Measurements from ENCODE around the gene SLC25A19. TPM values are rescaled to one million over a fixed set of nuclear protein-coding genes. Genes with fewer than 3 reads are reported as not detected.
A peak's percentile ranks its signal among the peaks of the same experiment; 100 is the strongest.
"Not testable (repeated sequence)": the region's sequence is repeated elsewhere in the genome, so short reads cannot be mapped to it uniquely, and the experiment has no call there.

SLC25A19 gene
- total RNA-seq, 2 donors from 2014 or later, result 13.7 to 15.1 TPM

DNA sequence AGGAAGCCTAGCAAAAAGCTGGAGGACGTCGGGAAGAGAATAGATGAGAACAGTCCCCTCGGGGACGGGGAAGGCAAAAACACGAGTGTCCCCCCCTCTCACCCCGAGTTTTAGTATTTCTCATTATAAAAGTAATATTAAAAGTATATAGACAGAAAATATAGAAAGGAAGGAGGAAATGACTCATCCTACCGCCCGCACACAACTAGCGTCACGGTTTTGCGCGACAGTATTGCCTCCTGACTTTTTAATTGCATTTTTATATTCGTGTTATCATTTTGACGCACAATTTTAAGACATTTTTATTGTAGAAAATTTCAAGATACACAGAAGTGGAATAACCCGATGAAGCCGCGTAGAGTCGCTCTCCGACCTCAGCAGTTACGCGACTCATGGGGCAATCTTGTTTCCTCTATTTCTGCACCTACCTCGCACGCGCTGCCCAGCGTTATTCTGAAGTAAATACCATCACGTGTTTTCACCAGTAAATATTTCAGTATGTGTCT lies 652 bp upstream of the SLC25A19 start:
- DNase-seq (peak; percentile 23 to 57 (median 28)), ATAC-seq (peak; percentile 36)
- Mint-ChIP-seq H3K36me3 (ENCODE audit: low read depth) (peaks cover 2% of the 10 kb centered on the region), H3K4me1 (peaks cover 12% of the 10 kb centered on the region), H3K27ac (peak overlapping the region; percentile 99), H3K27me3 (no peaks in the 10 kb centered on the region), H3K4me3 (peak overlapping the region; percentile 99)
- H3K9me3 ChIP-seq (ENCODE audit: control insufficient read depth, low read length, poor library complexity, severe bottlenecking), result no peaks in the 10 kb centered on the region

DNA sequence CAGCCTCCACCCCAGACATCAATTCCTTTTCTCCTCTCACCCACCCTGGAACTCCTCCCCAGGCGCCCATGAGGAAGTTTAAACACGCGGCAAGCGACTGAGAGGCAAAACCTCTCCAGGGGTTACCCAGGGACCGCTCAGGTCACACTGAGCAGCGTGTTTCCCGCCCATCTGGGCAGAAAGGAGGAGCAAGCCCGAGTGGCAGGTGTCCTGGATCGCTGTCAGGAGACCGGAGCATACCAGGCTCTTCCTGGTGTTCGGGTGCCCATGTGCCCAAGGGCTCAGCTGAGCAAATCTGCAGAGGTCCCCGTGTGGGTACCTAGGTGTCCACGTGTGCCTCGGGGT lies 491 bp downstream of the SLC25A19 start:
- DNase-seq, result peak in 2 of 3 donors; percentile 21 to 39
- Mint-ChIP-seq H3K4me1 (peaks cover 12% of the 10 kb centered on the region), H3K27ac (peak overlapping the region; percentile 99), H3K4me3 (peak overlapping the region; percentile 99), H3K27me3 (no peaks in the 10 kb centered on the region), H3K36me3 (ENCODE audit: low read depth) (peaks cover 2% of the 10 kb centered on the region)
- ATAC-seq, result peak; percentile 9
- no peaks in the 10 kb centered on the region for H3K9me3 ChIP-seq (ENCODE audit: control insufficient read depth, low read length, poor library complexity, severe bottlenecking)

DNA sequence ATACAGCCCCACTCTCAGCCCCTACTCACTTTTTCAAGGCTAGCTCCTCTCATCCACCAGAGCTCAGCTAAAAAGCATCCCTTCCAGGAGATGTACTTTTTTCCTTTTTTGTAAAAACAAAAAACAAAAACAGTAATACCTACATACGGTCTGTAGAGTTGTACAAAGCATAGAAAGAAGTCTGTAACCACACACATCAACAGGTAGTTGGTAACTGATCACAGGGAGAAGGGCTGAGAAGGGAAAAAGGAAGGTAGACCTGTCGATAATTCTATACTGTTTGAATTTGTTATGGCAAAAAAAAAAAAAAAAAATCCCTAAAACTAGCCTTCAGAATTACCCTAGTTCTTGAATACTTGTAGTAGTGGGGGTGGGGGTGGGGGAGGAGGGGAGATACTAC lies 874 bp downstream of the SLC25A19 start:
- no peaks in the 10 kb centered on the region for H3K9me3 ChIP-seq (ENCODE audit: control insufficient read depth, low read length, poor library complexity, severe bottlenecking)
- Mint-ChIP-seq H3K36me3 (ENCODE audit: low read depth) (peaks cover 2% of the 10 kb centered on the region), H3K27ac (peak overlapping the region; percentile 86), H3K4me3 (peak overlapping the region; percentile 99), H3K27me3 (no peaks in the 10 kb centered on the region), H3K4me1 (peaks cover 12% of the 10 kb centered on the region)
- no peak for ATAC-seq
- DNase-seq, result no peak

DNA sequence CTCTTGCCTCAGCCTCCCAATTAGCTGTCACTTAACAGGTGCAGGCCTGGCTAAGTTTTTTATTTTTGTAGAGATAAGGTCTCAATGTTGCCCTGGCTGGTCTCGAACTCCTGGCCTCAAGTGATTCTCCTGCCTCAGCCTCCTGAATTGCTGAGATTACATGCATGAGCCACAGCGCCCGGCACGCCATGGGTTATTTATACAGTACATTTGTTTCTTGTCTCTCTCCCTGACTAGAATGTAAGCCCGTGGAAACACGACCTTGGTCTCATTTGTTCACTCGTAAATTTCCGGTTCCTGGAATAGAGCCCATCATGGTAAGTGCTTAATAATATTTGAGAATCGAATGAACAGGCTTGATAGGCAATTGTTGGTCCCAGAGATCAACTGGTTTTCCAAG lies 2.0 kb downstream of the SLC25A19 start:
- DNase-seq (no peak), ATAC-seq (no peak)
- no peak overlapping the region for H3K27ac Mint-ChIP-seq
- peaks cover 12% of the 10 kb centered on the region for H3K4me1 Mint-ChIP-seq
- H3K4me3 Mint-ChIP-seq, result peak overlapping the region; percentile 99
- no peaks in the 10 kb centered on the region for H3K9me3 ChIP-seq (ENCODE audit: control insufficient read depth, low read length, poor library complexity, severe bottlenecking)
- H3K27me3 Mint-ChIP-seq, result no peaks in the 10 kb centered on the region
- H3K36me3 Mint-ChIP-seq (ENCODE audit: low read depth), result peaks cover 2% of the 10 kb centered on the region

DNA sequence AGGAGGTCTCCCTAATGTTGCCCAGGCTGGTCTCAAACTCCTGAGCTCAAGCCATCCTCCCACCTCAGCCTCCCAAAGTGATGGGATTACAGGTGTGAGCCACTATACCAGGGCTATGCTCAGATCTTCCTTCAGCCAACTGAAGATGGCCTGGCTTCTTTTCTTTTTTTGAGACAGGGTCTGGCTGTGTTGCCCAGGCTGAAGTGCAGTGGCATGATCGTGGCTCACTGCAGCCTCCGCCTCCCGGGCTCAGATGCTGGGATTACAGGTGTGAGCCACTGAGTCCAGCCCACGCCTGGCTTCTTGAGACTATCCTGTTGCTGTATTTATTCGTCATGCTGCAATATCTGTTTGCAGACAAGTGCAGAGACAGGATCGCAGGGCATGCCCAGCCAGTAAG lies 4.1 kb downstream of the SLC25A19 start:
- no peak for DNase-seq
- H3K4me3 Mint-ChIP-seq, result no peak overlapping the region
- no peak for ATAC-seq
- H3K9me3 ChIP-seq (ENCODE audit: control insufficient read depth, low read length, poor library complexity, severe bottlenecking), result no peaks in the 10 kb centered on the region
- no peak overlapping the region for H3K27ac Mint-ChIP-seq
- peaks cover 2% of the 10 kb centered on the region for H3K36me3 Mint-ChIP-seq (ENCODE audit: low read depth)
- H3K27me3 Mint-ChIP-seq, result no peaks in the 10 kb centered on the region
- peaks cover 12% of the 10 kb centered on the region for H3K4me1 Mint-ChIP-seq

DNA sequence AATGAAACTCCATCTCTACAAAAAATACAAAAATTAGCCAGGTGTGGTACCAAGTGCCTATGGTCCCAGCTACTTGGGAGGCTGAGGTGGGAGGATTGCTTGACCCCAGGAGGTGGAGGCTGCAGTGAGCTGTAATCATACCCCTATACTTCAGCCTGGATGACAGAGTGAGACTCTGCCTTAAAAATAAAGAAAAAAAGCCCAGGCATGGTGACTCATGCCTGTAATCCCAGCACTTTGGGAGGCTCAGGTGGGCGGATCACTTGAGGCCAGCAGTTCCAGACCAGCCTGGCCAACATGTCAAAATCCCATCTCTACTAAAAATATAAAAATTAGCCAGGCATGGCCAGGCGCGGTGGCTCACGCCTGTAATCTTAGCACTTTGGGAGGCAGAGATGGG lies 9.0 kb downstream of the SLC25A19 start:
- not testable (repeated sequence) for H3K36me3 Mint-ChIP-seq (ENCODE audit: low read depth); H3K4me1 Mint-ChIP-seq; ATAC-seq; H3K27ac Mint-ChIP-seq; H3K27me3 Mint-ChIP-seq; DNase-seq; H3K9me3 ChIP-seq (ENCODE audit: control insufficient read depth, low read length, poor library complexity, severe bottlenecking); H3K4me3 Mint-ChIP-seq

DNA sequence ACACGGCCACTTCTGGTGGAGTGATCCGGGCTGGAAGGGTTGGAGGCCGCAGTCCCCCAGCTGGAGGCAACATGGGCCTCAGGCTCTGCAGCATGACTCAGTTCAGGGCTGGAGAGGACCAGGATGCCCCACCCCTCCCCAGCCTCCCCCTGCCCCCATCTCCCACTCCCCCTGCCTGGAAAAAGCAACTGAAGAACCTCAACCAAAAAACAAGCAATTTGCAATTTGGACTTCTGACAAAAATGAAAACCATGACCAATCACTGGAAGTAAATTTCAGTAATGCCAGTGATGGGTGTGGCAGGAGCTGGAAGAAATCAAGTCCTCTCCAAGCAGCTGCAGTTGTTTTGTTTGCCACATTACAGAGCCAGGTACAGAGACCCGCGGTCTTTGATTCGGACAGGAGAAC lies 11.6 kb downstream of the SLC25A19 start:
- H3K9me3 ChIP-seq (ENCODE audit: control insufficient read depth, low read length, poor library complexity, severe bottlenecking), result no peaks in the 10 kb centered on the region
- peaks cover 2% of the 10 kb centered on the region for H3K36me3 Mint-ChIP-seq (ENCODE audit: low read depth)
- no peaks in the 10 kb centered on the region for H3K27me3 Mint-ChIP-seq
- DNase-seq, result no peak
- H3K4me1 Mint-ChIP-seq, result peaks cover 11% of the 10 kb centered on the region
- H3K4me3 Mint-ChIP-seq, result no peak overlapping the region
- ATAC-seq, result no peak
- H3K27ac Mint-ChIP-seq, result no peak overlapping the region

DNA sequence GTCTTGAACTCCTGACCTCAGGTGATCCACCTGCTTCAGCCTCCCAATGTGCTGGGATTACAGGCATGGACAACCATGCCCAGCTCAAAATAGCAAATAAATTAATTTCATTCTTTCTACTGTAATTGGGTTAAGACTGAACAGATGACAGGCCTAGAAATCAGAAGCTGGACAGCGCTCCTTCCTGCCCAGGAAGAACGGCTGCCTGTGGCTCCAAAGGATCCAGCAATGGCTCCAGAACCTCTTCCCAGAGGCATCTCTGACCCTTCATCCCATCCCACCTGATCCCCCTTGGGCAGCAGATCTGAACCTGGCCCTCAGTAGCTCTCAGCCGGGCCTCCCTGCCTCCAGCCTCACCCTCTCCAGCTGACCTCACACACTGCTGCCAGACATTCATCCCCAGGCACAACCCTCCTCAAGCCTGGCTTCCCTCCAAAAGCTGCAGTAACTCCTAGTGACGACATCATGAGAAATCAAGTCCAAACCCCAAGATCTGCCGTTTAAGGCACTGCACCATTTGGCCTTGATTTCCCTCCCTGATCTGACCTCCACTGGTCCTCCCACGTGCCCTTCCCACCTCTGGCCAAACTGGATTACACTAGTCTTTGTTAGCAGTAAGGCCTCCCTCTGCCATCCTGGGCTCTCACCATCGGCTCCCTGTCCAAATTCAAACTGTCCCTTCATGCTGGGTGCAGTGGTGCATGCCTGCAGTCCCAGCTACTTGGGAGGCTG lies 15.1 kb downstream of the SLC25A19 start:
- Mint-ChIP-seq H3K4me3 (no peak overlapping the region), H3K27me3 (no peaks in the 10 kb centered on the region), H3K27ac (peak overlapping the region; percentile 81), H3K36me3 (ENCODE audit: low read depth) (peaks cover 2% of the 10 kb centered on the region), H3K4me1 (peaks cover 24% of the 10 kb centered on the region)
- H3K9me3 ChIP-seq (ENCODE audit: control insufficient read depth, low read length, poor library complexity, severe bottlenecking), result no peaks in the 10 kb centered on the region
- DNase-seq (no peak), ATAC-seq (no peak)

DNA sequence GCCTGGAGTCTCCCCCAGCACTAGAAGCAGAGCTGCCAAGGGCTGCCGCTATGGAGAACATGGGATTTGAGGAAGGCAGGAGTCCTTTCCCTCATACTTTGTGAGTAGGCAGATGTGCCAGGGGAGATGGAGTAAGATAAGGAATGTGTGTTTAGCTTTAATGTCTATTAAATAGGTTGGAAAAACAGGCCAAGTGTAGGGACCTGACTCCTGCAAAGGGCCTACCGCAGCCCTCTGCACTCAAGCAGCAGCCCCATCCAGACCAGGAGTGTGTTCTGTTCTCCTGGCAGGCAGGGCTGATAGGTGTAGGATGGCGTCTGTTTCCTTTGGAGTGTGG lies 16.4 kb downstream of the SLC25A19 start:
- peaks cover 2% of the 10 kb centered on the region for H3K36me3 Mint-ChIP-seq (ENCODE audit: low read depth)
- no peaks in the 10 kb centered on the region for H3K9me3 ChIP-seq (ENCODE audit: control insufficient read depth, low read length, poor library complexity, severe bottlenecking)
- DNase-seq (no peak), ATAC-seq (no peak)
- peaks cover 26% of the 10 kb centered on the region for H3K4me1 Mint-ChIP-seq
- H3K27ac Mint-ChIP-seq, result peak overlapping the region; percentile 81
- H3K4me3 Mint-ChIP-seq, result peak overlapping the region; percentile 90
- no peaks in the 10 kb centered on the region for H3K27me3 Mint-ChIP-seq

DNA sequence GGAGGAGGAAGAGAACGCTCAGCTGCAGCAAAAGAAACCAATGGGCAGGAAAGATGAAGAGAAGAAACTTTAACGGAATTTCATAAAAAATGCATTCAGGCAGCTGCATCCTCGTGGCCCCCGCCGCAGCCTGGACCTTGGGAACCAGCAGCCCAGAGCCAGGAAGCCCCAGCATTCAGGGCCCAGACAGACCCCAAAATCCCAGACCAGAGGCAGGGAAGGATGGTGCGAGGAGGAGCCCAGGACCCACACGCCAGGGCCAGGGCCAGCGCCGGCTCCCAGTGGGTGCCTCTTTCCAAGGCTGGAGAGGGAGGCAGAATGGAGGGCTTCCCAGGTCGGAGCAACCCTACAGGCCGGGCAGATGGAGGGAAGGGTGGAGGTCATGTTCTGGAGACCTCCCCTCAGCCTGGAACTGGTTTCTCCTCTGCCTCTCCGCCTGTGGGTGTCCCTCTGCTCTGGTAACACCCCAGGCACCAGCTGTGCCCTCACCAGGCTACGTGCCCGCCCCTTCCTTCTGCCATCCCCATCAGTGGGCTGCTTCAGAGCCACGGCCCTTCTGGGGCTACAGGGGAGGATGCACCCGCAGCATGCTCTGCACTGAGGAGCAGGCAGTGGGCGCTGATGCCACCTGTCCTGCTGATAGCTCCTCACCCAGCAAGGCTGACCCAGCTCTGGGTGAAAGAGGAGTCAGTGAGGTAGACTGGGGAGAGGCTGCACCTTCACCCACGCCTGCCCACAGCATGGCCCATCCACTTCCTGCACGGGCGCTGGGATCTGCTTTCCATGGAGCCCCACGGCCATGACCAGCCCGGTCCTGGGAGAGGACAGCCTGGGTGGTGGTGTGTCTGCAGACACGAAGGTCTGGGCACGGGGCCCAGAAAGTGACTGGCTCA lies 17.0 kb downstream of the SLC25A19 start:
- H3K27me3 Mint-ChIP-seq, result no peaks in the 10 kb centered on the region
- DNase-seq, result no peak
- peaks cover 26% of the 10 kb centered on the region for H3K4me1 Mint-ChIP-seq
- peaks cover 2% of the 10 kb centered on the region for H3K36me3 Mint-ChIP-seq (ENCODE audit: low read depth)
- H3K4me3 Mint-ChIP-seq, result peak overlapping the region; percentile 90
- peak overlapping the region; percentile 81 for H3K27ac Mint-ChIP-seq
- no peak for ATAC-seq
- no peaks in the 10 kb centered on the region for H3K9me3 ChIP-seq (ENCODE audit: control insufficient read depth, low read length, poor library complexity, severe bottlenecking)

DNA sequence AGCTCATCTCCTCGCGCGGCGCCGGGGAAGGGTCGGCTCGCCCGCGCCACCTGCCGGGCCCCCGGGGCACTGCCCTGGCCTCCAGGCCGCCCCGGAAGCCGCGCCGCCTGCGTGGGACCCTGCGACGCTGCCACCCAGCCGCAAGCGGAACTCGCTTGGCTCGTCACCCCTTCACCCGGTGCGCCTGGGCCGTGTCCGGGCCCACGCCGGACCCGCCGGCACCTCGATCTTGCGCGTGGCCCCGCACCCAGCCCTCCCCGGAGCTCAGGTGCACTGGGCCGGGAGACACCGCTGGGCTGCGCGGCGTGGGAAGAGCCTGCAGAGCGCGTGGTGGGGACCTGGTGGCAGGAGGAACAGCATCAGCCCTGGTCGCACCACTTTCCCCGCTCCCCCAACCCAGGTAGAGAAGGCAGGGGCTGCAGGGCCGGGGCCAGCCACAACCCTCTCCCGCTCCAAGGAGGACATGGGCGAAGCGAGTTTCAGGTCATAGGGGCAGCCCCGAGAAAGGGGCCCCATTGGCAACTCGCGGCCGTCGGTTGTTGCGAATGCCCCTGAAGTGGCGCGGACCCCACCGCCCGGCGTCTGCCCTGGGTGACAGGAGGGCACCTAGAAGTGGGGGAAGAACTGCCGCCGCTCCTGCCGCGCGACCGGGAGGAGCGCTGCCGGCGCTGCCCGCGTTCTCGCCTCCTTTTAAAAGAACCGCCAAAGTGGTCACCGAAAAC lies 17.8 kb downstream of the SLC25A19 start:
- Mint-ChIP-seq H3K36me3 (ENCODE audit: low read depth) (peaks cover 2% of the 10 kb centered on the region), H3K4me3 (peak overlapping the region; percentile 90), H3K4me1 (peaks cover 26% of the 10 kb centered on the region), H3K27ac (peak overlapping the region; percentile 74), H3K27me3 (no peaks in the 10 kb centered on the region)
- H3K9me3 ChIP-seq (ENCODE audit: control insufficient read depth, low read length, poor library complexity, severe bottlenecking), result no peaks in the 10 kb centered on the region
- ATAC-seq, result peak; percentile 92
- DNase-seq, result peak; percentile 85 to 92 (median 88)

DNA sequence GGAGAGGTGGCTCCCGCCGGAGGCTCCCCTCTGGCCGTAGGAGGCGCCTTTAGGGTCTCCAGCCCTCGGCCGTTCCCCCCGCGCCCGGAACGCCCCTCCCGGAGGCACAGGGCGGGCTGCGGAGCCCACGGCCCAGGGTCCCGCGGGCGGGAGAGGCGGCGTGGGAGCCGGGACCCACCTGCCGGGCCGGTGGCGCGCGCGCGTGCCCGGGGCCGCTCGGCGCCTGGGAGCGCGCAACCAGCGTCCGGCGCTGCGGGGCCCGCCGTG lies 18.3 kb downstream of the SLC25A19 start, which contains the start of gene MIF4GD:
Gene MIF4GD, minus strand, starts transcription at position 266 of the 267 bp plus-strand sequence. CDS start 1,036 bp downstream, outside the sequence.
- ATAC-seq (no peak), DNase-seq (no peak)
- peaks cover 26% of the 10 kb centered on the region for H3K4me1 Mint-ChIP-seq
- peaks cover 2% of the 10 kb centered on the region for H3K36me3 Mint-ChIP-seq (ENCODE audit: low read depth)
- peak within 1 kb of the TSS; percentile 80 for H3K27ac Mint-ChIP-seq
- H3K9me3 ChIP-seq (ENCODE audit: control insufficient read depth, low read length, poor library complexity, severe bottlenecking), result no peaks in the 10 kb centered on the region
- peak within 1 kb of the TSS; percentile 90 for H3K4me3 Mint-ChIP-seq
- no peaks in the 10 kb centered on the region for H3K27me3 Mint-ChIP-seq

Data from T-helper 17 cell (primary cell).